Measurements from ENCODE around the gene SLC38A3. TPM values are rescaled to one million over a fixed set of nuclear protein-coding genes. Genes with fewer than 3 reads are reported as not detected.

SLC38A3 gene
- total and polyA plus RNA-seq, 9 of the 15 experiments (the other 6 are each of a cell fraction or from before 2014, with no cell fraction given) = 0.09 to 0.38 (median 0.16) TPM; not detected in 6

DNA sequence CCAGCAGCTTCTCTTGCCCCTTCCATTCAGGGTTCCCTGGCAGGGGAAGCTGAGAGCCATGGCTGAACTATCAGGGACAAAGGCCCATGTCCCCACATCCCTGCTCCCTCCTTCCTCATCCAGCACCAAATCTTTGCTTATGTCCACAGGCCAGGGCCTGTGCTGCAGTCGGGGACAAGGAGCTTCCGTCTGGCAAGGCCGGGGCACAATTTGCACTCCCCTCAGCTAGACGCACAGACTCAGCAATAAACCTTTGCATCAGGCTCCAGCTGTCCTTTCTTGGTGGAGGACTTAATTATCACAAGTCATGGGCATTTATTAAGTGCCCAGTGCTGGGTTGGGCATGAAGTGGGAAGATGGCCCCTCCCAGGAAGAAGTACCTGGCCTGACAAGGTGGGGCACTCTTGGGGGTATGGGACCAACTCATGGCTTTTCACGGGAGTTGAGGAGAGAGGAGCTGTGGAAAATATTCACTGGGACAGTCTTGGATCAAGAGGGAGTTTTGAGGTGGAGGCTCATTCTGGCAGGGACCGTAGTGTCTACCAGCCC lies 8.7 kb upstream of the SLC38A3 start (continued):
- TF ChIP-seq, protein P1, sequence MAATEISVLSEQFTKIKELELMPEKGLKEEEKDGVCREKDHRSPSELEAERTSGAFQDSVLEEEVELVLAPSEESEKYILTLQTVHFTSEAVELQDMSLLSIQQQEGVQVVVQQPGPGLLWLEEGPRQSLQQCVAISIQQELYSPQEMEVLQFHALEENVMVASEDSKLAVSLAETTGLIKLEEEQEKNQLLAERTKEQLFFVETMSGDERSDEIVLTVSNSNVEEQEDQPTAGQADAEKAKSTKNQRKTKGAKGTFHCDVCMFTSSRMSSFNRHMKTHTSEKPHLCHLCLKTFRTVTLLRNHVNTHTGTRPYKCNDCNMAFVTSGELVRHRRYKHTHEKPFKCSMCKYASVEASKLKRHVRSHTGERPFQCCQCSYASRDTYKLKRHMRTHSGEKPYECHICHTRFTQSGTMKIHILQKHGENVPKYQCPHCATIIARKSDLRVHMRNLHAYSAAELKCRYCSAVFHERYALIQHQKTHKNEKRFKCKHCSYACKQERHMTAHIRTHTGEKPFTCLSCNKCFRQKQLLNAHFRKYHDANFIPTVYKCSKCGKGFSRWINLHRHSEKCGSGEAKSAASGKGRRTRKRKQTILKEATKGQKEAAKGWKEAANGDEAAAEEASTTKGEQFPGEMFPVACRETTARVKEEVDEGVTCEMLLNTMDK (IDR thresholded peaks at IDR 0.05; ENCODE audit: borderline replicate concordance, insufficient read depth, low read depth, low read length, poor library complexity, severe bottlenecking) = no peak
- TF ChIP-seq ZNF668 (CRISPR knock-in tag; IDR thresholded peaks at IDR 0.05) = no peak
- no peak for TF ChIP-seq KLF10 (CRISPR knock-in tag; IDR thresholded peaks at IDR 0.05)
- TF ChIP-seq, protein P2, sequence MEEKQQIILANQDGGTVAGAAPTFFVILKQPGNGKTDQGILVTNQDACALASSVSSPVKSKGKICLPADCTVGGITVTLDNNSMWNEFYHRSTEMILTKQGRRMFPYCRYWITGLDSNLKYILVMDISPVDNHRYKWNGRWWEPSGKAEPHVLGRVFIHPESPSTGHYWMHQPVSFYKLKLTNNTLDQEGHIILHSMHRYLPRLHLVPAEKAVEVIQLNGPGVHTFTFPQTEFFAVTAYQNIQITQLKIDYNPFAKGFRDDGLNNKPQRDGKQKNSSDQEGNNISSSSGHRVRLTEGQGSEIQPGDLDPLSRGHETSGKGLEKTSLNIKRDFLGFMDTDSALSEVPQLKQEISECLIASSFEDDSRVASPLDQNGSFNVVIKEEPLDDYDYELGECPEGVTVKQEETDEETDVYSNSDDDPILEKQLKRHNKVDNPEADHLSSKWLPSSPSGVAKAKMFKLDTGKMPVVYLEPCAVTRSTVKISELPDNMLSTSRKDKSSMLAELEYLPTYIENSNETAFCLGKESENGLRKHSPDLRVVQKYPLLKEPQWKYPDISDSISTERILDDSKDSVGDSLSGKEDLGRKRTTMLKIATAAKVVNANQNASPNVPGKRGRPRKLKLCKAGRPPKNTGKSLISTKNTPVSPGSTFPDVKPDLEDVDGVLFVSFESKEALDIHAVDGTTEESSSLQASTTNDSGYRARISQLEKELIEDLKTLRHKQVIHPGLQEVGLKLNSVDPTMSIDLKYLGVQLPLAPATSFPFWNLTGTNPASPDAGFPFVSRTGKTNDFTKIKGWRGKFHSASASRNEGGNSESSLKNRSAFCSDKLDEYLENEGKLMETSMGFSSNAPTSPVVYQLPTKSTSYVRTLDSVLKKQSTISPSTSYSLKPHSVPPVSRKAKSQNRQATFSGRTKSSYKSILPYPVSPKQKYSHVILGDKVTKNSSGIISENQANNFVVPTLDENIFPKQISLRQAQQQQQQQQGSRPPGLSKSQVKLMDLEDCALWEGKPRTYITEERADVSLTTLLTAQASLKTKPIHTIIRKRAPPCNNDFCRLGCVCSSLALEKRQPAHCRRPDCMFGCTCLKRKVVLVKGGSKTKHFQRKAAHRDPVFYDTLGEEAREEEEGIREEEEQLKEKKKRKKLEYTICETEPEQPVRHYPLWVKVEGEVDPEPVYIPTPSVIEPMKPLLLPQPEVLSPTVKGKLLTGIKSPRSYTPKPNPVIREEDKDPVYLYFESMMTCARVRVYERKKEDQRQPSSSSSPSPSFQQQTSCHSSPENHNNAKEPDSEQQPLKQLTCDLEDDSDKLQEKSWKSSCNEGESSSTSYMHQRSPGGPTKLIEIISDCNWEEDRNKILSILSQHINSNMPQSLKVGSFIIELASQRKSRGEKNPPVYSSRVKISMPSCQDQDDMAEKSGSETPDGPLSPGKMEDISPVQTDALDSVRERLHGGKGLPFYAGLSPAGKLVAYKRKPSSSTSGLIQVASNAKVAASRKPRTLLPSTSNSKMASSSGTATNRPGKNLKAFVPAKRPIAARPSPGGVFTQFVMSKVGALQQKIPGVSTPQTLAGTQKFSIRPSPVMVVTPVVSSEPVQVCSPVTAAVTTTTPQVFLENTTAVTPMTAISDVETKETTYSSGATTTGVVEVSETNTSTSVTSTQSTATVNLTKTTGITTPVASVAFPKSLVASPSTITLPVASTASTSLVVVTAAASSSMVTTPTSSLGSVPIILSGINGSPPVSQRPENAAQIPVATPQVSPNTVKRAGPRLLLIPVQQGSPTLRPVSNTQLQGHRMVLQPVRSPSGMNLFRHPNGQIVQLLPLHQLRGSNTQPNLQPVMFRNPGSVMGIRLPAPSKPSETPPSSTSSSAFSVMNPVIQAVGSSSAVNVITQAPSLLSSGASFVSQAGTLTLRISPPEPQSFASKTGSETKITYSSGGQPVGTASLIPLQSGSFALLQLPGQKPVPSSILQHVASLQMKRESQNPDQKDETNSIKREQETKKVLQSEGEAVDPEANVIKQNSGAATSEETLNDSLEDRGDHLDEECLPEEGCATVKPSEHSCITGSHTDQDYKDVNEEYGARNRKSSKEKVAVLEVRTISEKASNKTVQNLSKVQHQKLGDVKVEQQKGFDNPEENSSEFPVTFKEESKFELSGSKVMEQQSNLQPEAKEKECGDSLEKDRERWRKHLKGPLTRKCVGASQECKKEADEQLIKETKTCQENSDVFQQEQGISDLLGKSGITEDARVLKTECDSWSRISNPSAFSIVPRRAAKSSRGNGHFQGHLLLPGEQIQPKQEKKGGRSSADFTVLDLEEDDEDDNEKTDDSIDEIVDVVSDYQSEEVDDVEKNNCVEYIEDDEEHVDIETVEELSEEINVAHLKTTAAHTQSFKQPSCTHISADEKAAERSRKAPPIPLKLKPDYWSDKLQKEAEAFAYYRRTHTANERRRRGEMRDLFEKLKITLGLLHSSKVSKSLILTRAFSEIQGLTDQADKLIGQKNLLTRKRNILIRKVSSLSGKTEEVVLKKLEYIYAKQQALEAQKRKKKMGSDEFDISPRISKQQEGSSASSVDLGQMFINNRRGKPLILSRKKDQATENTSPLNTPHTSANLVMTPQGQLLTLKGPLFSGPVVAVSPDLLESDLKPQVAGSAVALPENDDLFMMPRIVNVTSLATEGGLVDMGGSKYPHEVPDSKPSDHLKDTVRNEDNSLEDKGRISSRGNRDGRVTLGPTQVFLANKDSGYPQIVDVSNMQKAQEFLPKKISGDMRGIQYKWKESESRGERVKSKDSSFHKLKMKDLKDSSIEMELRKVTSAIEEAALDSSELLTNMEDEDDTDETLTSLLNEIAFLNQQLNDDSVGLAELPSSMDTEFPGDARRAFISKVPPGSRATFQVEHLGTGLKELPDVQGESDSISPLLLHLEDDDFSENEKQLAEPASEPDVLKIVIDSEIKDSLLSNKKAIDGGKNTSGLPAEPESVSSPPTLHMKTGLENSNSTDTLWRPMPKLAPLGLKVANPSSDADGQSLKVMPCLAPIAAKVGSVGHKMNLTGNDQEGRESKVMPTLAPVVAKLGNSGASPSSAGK (IDR thresholded peaks at IDR 0.05) = no peak
- TF ChIP-seq L3MBTL2 (IDR thresholded peaks at IDR 0.05) = no peak
- no peak for TF ChIP-seq ZNF384 (IDR thresholded peaks at IDR 0.05; ENCODE audit: low read depth, low read length)
- no peak for TF ChIP-seq PCBP2 (IDR thresholded peaks at IDR 0.05; ENCODE audit: low read depth, low read length, poor library complexity, severe bottlenecking)
- TF ChIP-seq KAT2B (IDR thresholded peaks at IDR 0.05; ENCODE audit: low read depth, low read length) = no peak
- no peak for TF ChIP-seq SMARCA5 (IDR thresholded peaks at IDR 0.05)
- no peak for TF ChIP-seq RBM14 (IDR thresholded peaks at IDR 0.05; ENCODE audit: borderline replicate concordance, insufficient read depth, low read depth, low read length)
- no peak for TF ChIP-seq POLR2G (IDR thresholded peaks at IDR 0.05; ENCODE audit: low read depth, low read length)

All from K562 (cell line).